Measurements from ENCODE around the gene NLN. TPM values are rescaled to one million over a fixed set of nuclear protein-coding genes. Genes with fewer than 3 reads are reported as not detected.

NLN gene
- total RNA-seq, 1 donor from 2014 or later, result 13.8 TPM

GRCh38 chr5:65742565-65743231 lies 20.7 kb downstream of the NLN start:
- no peak overlapping the region for H3K27ac ChIP-seq
- TF ChIP-seq CTCF (IDR thresholded peaks at IDR 0.05), result peak; percentile 55
- DNase-seq (no peak), ATAC-seq (peak in 1 of 2 donors; percentile 52)
- no peak overlapping the region for H3K4me3 ChIP-seq
- no peaks in the 10 kb centered on the region for H3K27me3 ChIP-seq (ENCODE audit: low read depth)
- H3K36me3 ChIP-seq, result no peaks in the 10 kb centered on the region
- intact Hi-C loops (cut with DNase I), result no loop called here
- no peaks in the 10 kb centered on the region for H3K4me1 ChIP-seq
- no peaks in the 10 kb centered on the region for H3K9me3 ChIP-seq

DNA sequence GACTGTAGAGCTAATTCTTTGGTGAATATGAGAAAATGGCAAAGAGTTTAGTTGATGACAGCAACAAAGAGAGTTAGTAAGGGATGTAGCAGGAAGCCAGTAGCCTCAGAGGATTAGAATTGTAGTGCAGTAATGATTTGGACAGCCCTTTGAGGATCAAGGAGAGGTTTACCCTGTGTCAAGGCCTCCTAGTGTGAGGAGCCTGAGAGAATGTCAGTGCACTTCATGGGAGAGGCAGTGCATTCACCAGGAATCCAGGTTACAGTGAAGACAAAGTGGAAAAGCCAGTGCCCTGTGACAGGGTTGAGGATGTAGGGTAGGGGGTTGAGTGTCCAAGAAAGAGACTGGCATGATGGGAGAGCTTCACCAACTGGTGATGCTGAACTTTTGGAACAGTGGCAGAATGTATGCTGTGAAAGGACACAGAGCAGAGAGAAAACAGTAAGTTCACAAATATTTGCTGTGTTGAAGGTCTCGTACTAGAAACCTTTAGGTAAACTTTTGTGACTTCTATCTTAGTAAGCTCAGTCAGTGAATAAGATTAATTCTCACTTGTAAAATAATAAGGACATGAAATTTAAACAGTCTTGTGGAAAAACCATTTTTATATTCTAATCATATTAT lies 27.3 kb downstream of the NLN start:
- no peak for ATAC-seq
- no peak for DNase-seq
- intact Hi-C loops (cut with DNase I), result no loop called here
- no peak for TF ChIP-seq CTCF (IDR thresholded peaks at IDR 0.05)
- Histone ChIP-seq H3K9me3 (no peaks in the 10 kb centered on the region), H3K27me3 (ENCODE audit: low read depth) (no peaks in the 10 kb centered on the region), H3K4me1 (no peaks in the 10 kb centered on the region), H3K4me3 (no peak overlapping the region), H3K36me3 (no peaks in the 10 kb centered on the region), H3K27ac (no peak overlapping the region)

DNA sequence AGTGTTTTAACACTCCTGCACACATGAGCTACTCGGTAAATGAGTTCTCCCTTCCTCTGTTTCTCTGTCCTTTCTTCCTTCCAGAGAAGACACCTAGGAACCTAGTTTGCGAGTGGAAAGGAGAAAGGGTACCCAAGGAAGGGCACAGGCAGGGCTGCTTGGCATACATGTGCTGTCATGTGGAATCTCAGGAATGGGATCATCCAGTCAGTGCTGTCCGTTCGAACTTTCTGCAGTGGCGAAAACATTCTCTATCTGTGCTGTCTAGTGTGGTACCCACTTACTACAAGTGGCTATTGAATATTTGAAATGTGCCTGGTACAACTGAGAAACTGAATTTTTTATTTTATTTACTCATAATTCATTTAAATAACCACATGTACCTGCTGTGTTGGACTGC lies 28.0 kb downstream of the NLN start:
- H3K36me3 ChIP-seq, result no peaks in the 10 kb centered on the region
- no peaks in the 10 kb centered on the region for H3K9me3 ChIP-seq
- no peak for DNase-seq
- no peak for TF ChIP-seq CTCF (IDR thresholded peaks at IDR 0.05)
- no peak overlapping the region for H3K4me3 ChIP-seq
- no peak for ATAC-seq
- no peaks in the 10 kb centered on the region for H3K27me3 ChIP-seq (ENCODE audit: low read depth)
- H3K4me1 ChIP-seq, result no peaks in the 10 kb centered on the region
- no peak overlapping the region for H3K27ac ChIP-seq
- intact Hi-C loops (cut with DNase I), result no loop called here

DNA sequence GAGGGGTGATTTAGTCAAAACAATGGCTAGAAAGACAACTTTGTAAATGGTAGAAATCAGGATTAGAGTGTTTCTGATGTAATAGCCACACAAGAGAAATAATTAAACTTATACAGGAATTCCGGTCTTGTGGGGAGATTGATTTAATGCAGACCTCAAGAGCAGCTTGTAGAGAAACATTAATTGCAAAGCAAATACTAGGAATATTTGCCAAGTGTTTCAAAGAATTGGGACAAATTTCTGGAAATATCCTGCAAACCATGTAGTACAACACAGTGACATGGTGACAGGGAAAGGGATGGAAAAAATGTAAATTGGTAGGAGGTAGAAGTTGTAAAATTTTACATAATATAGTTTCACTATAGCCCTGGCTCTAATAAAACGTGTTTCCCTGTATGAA lies 28.9 kb downstream of the NLN start:
- no peak overlapping the region for H3K27ac ChIP-seq
- no peaks in the 10 kb centered on the region for H3K9me3 ChIP-seq
- DNase-seq (no peak), ATAC-seq (no peak)
- intact Hi-C loops (cut with DNase I), result no loop called here
- no peak for TF ChIP-seq CTCF (IDR thresholded peaks at IDR 0.05)
- no peak overlapping the region for H3K4me3 ChIP-seq
- no peaks in the 10 kb centered on the region for H3K27me3 ChIP-seq (ENCODE audit: low read depth)
- H3K4me1 ChIP-seq, result no peaks in the 10 kb centered on the region
- no peaks in the 10 kb centered on the region for H3K36me3 ChIP-seq

DNA sequence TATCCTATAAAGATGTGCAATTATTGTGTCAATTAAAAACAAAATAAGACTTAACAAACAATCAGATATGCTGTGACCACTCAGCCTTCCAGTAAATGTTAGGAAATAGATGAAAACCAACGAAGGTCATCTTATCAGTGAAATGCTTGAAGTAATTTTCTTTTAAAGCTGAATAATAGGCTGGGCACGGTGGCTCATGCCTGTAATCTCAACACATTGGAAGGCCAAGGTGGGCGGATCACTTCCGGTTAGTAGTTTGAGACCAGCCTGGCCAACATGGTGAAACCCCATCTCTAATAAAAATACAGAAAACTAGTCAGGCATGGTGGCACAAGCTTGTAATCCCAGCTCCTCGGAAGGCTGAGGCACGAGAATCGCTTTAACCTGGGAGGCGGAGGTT lies 31.2 kb downstream of the NLN start:
- Histone ChIP-seq H3K27me3 (ENCODE audit: low read depth) (no peaks in the 10 kb centered on the region), H3K9me3 (no peaks in the 10 kb centered on the region), H3K36me3 (no peaks in the 10 kb centered on the region), H3K27ac (no peak overlapping the region), H3K4me1 (no peaks in the 10 kb centered on the region), H3K4me3 (no peak overlapping the region)
- intact Hi-C loops (cut with DNase I), result no loop called here
- no peak for DNase-seq
- no peak for TF ChIP-seq CTCF (IDR thresholded peaks at IDR 0.05)
- no peak for ATAC-seq
